Osteoblast (primary cell): ENCODE data around the gene AARS2. TPM values are rescaled to one million over a fixed set of nuclear protein-coding genes. Genes with fewer than 3 reads are reported as not detected.

Experiments used
- DNase-seq: peaks from one replicate; pipeline ENCODE4 v3.0.0; 2011; ENCODE audit warnings: low spot score, mixed read lengths; ENCODE audit not compliant: insufficient read length; ENCODE audit errors: missing footprints
- H2AFZ ChIP-seq: 2 replicates; pipeline ENCODE4 v1.6.0; 2011; ENCODE audit warnings: mild to moderate bottlenecking, low read length
- H3K27ac ChIP-seq: 2 replicates; pipeline ENCODE4 v1.5.1; 2011; ENCODE audit warnings: mild to moderate bottlenecking, low read depth, low read length, moderate library complexity
- H3K27me3 ChIP-seq: 2 replicates; pipeline ENCODE4 v1.6.0; 2012; ENCODE audit warnings: mild to moderate bottlenecking, control low read depth, inconsistent platforms, low read length, moderate library complexity; ENCODE audit not compliant: insufficient read depth
- H3K36me3 ChIP-seq: 2 replicates; pipeline ENCODE4 v1.5.1; 2011; ENCODE audit warnings: mild to moderate bottlenecking, low read length, control low read depth, moderate library complexity; ENCODE audit not compliant: insufficient read depth
- H3K4me1 ChIP-seq: 2 replicates; pipeline ENCODE4 v1.5.1; 2011; ENCODE audit warnings: mild to moderate bottlenecking, low read length, control low read depth, moderate library complexity; ENCODE audit not compliant: insufficient read depth
- H3K4me2 ChIP-seq: 2 replicates; pipeline ENCODE4 v1.6.0; 2011; ENCODE audit warnings: mild to moderate bottlenecking, low read length; ENCODE audit not compliant: insufficient read depth
- H3K4me3 ChIP-seq: fragments of 200-600 bp; sonication (generic); 3 replicates; pipeline ENCODE4 v1.5.1; 2012; ENCODE audit warnings: mild to moderate bottlenecking, low read length, inconsistent platforms; ENCODE audit not compliant: insufficient read depth
- H3K79me2 ChIP-seq: 2 replicates; pipeline ENCODE4 v1.6.0; 2012; ENCODE audit warnings: mild to moderate bottlenecking, low read length, control low read depth, inconsistent platforms; ENCODE audit not compliant: insufficient read depth
- H3K9me3 ChIP-seq: 2 replicates; pipeline ENCODE4 v1.5.1; 2011; ENCODE audit warnings: low read depth, low read length, control low read depth
- H4K20me1 ChIP-seq: 2 replicates; pipeline ENCODE4 v1.6.0; 2012; ENCODE audit warnings: mild to moderate bottlenecking, low read length, control low read depth; ENCODE audit not compliant: insufficient read depth
- total RNA-seq: library from RNA; depleted of rRNA; stranded (reverse); fragments of >200 nt; gene quantifications from 2 replicates; pipeline ENCODE4 v1.2.3, GENCODE V29; 2012
- TF ChIP-seq, protein P1 (sequence below): IDR thresholded peaks from 2 replicates; pipeline ENCODE4 v1.5.1; 2011; ENCODE audit warnings: mild to moderate bottlenecking, low read depth, low read length, moderate library complexity; ENCODE audit errors: extremely low read depth

The AARS2 gene
- total RNA-seq, 1 donor, result 6.2 TPM

DNA sequence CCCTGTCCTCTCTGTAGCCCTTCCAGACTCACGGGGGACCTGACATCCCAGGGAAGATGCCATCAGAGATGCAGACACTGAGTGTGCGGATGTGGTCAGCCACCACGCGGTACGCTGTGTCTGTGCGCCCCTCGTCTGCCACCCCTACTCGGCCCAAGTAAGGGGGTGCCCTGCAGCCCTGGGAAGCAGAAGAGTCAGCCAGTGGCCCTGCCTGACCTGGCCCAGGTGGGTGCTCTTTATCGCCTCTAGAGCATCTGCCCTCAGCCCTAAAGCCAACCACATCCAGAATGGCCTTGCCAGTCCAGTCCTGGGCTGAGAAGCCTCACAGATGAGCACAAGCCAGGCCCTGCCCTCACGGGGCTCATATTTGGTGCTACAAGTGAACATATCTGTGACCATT is 5.9 kb downstream of the AARS2 start:
- no peaks in the 10 kb centered on the region for H3K27me3 ChIP-seq
- no peak overlapping the region for H3K4me3 ChIP-seq
- peaks cover 72% of the 10 kb centered on the region for H3K36me3 ChIP-seq
- H3K79me2 ChIP-seq, result peaks cover 8% of the 10 kb centered on the region
- DNase-seq, result no peak
- H3K9me3 ChIP-seq, result no peaks in the 10 kb centered on the region
- H3K27ac ChIP-seq, result no peak overlapping the region
- H3K4me2 ChIP-seq, result no peak overlapping the region
- H2AFZ ChIP-seq, result no peak overlapping the region
- peaks cover 13% of the 10 kb centered on the region for H4K20me1 ChIP-seq
- TF ChIP-seq, protein P1, sequence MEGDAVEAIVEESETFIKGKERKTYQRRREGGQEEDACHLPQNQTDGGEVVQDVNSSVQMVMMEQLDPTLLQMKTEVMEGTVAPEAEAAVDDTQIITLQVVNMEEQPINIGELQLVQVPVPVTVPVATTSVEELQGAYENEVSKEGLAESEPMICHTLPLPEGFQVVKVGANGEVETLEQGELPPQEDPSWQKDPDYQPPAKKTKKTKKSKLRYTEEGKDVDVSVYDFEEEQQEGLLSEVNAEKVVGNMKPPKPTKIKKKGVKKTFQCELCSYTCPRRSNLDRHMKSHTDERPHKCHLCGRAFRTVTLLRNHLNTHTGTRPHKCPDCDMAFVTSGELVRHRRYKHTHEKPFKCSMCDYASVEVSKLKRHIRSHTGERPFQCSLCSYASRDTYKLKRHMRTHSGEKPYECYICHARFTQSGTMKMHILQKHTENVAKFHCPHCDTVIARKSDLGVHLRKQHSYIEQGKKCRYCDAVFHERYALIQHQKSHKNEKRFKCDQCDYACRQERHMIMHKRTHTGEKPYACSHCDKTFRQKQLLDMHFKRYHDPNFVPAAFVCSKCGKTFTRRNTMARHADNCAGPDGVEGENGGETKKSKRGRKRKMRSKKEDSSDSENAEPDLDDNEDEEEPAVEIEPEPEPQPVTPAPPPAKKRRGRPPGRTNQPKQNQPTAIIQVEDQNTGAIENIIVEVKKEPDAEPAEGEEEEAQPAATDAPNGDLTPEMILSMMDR, result no peak
- H3K4me1 ChIP-seq, result peaks cover 13% of the 10 kb centered on the region

DNA sequence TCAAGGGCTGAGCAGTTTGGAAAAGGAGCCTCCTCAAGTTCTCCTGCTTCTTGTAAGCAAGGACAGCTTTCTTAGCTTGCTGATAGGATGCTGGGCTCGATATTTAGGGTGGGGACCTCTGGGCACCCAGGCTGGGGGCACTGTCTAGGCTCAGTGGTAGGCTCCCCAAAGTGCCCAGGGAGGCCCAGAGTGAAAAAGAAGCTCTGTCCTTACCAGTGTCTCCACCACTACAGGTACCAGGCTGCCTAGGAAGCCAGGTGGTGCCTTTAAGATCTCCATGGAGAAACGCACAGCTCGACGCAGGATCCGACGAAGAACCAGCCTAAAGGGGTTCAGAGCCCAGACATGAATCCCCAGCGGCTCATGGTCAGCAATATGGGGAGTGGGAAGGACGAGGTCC is 6.4 kb downstream of the AARS2 start:
- H3K4me1 ChIP-seq, result peaks cover 8% of the 10 kb centered on the region
- H3K27me3 ChIP-seq, result no peaks in the 10 kb centered on the region
- TF ChIP-seq, protein P1, result no peak
- H3K36me3 ChIP-seq, result peaks cover 75% of the 10 kb centered on the region
- H3K27ac ChIP-seq, result no peak overlapping the region
- peaks cover 8% of the 10 kb centered on the region for H4K20me1 ChIP-seq
- H3K4me2 ChIP-seq, result no peak overlapping the region
- DNase-seq, result no peak
- H2AFZ ChIP-seq, result no peak overlapping the region
- H3K4me3 ChIP-seq, result no peak overlapping the region
- no peaks in the 10 kb centered on the region for H3K9me3 ChIP-seq
- H3K79me2 ChIP-seq, result peaks cover 3% of the 10 kb centered on the region

DNA sequence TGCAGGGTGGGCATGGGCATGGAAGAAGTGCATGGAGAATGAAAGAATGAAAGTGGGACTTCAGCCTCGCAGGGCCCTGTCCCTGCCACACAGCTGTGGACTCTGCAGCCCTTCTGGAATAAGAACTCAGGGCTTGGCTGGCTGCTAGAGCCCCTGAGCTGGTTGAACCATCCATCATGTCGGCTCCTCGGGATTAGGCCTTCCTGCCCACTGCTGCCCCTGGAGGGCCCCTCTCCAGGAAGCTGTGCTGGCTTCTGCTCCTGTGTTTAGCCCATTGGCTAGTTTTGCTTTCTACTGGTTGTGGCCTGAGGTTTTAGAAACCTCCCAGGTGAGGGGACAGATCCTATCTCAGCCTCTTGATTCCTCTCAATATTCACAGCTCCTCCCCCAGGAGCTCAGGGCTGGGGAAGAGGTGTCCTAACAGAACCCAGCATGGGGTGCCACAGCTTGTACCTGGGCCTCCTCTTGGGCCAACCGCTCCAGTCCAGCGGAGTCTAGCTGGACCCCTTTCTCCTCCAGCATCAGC is 7.9 kb downstream of the AARS2 start:
- no peak overlapping the region for H3K4me3 ChIP-seq
- peaks cover 2% of the 10 kb centered on the region for H4K20me1 ChIP-seq
- peaks cover 8% of the 10 kb centered on the region for H3K4me1 ChIP-seq
- H3K27ac ChIP-seq, result no peak overlapping the region
- H3K27me3 ChIP-seq, result no peaks in the 10 kb centered on the region
- H3K36me3 ChIP-seq, result peaks cover 64% of the 10 kb centered on the region
- DNase-seq, result no peak
- H3K9me3 ChIP-seq, result no peaks in the 10 kb centered on the region
- TF ChIP-seq, protein P1, result no peak
- no peaks in the 10 kb centered on the region for H3K79me2 ChIP-seq
- no peak overlapping the region for H2AFZ ChIP-seq
- H3K4me2 ChIP-seq, result no peak overlapping the region

DNA sequence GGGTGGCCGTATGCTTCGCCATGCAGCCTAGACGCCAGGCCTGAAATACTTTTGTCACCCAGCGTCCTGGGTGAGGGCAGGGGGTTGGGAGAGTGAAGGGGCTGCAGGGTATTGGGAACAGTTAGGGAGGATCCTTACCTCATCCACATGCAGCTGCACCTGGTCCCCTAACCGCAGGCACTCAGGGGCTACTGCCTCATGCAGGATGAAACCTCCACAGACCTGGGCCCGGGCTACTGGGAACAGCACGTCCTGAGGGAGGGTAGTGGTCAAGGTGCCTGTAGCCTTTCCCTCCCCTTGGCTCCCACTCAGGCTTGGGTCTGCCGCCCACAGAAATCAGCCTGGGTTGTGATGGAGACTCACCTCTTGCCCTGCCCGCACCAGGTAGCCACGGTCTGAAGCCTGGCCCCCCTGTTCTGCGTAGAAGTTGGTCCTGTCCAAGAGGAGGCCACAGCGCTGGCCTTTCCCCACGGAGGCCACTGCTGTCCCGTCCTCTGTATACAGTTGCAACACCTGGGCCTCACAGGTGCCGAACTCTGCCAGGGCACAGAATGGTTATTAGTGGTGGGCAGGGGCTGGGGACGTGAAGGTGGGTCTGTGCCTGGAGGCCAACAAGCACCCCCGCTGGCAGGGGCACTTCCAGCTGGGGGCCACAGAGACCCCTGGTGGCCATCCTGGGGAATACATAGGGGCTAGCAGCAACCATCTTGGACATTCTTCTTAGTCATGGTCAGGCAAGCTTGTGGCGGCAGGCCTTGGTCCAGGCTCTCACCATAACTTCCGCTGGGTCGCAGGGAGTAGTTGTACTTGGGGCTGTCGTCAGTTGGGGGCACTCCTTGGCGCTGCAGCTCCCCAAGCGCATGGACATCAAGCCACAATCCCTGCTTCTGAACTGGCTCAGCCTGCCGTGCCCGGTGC is 8.6 kb downstream of the AARS2 start:
- Histone ChIP-seq H3K4me1 (peaks cover 6% of the 10 kb centered on the region), H3K27me3 (no peaks in the 10 kb centered on the region), H3K79me2 (no peaks in the 10 kb centered on the region), H3K4me2 (no peak overlapping the region), H2AFZ (no peak overlapping the region), H4K20me1 (peaks cover 2% of the 10 kb centered on the region), H3K9me3 (no peaks in the 10 kb centered on the region), H3K27ac (no peak overlapping the region), H3K36me3 (peaks cover 59% of the 10 kb centered on the region), H3K4me3 (no peak overlapping the region)
- DNase-seq, result peak; percentile 96
- TF ChIP-seq, protein P1, result peak; percentile 69
